T-helper 1 cell (primary cell): ENCODE results near the gene GPR158.

Experiments used
- DNase-seq, 5 donors: peaks; one replicate each; pipeline ENCODE4 v3.0.0-alpha.2; 2012 to 2020

Gene GPR158

GRCh38 chr10:25405871-25406270 is 231.1 kb downstream of the GPR158 start:
- no peak for DNase-seq

DNA sequence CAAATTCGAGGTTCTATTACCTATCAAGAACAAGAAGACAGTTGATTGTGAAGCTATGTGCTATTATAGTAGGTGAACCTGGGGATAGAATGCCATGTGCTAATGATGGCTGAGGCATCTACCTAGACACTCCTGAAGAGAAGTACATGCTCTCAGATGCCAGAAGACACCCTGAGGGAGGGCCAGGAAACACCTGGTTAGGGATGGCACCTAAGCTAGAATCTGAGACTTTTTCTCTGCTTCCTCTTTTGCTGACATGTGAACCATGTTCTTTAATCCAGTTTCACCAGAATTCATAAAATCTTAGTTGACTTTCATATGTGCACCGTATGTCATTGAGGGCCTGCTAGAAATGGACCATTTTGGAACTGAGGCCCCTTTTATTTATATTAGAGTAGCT is 242.8 kb downstream of the GPR158 start:
- no peak for DNase-seq

DNA sequence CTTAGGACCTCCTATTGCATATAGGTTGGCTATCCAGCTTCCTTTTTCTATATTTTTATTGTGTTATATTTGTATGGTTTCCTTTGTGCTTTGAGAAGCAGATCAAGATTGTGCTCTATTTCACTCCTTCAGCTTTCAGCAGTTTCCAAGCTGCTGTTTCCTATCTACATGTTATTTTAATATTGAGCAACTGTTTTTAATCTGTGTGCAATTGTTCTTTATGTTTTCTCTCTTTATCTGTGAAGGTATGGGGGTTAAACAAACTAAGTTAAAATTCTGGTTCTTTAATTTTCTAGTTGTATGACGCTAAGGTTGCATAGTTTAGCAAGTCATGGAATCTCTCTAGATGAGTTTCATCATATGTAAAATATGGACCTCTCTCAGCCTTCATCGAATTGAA is 251.0 kb downstream of the GPR158 start:
- no peak for DNase-seq

DNA sequence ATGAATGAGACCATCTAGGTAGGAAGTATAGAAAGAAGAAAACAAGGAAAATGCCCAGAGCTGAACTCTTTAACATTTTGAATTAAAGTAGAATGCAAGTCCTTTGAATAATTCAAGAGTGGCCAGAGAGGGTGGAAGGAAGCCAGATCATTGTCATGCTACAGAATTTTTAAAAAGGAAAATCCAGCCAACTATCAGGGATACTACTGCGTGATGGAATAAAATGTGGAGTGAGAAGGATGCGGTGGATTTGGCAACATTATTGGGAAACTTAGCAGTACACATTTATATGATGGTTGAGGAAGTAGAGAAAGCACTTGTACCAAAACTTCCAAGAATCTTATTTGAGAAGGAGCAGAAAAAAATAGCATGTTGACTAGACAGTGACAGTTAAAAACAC is 261.6 kb downstream of the GPR158 start:
- no peak for DNase-seq

DNA sequence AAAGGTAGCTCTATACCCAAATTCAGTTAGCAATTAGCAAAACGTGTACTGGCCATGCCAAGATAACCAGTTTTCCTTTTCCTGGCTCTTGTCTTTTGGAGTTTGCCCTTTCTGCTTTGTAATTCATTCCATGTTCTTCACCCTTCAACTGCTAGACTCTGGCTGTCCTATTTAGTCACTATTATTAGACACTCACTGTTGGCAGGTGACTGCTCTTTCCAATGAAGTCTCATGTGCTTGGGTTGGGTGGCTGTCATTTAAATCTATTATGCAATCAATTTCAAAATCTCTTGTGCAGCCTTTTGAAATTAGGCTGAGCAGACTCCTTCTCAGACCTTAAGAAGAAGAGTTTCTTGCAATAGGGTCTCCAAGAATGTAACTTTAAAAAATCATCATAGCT is 266.5 kb downstream of the GPR158 start:
- DNase-seq: no peak

GRCh38 chr10:25444266-25444665 is 269.5 kb downstream of the GPR158 start:
- DNase-seq: no peak

- no peak for DNase-seq
Measured at GRCh38 chr10:25451401-25451800, 276.6 kb downstream of the GPR158 start.

DNA sequence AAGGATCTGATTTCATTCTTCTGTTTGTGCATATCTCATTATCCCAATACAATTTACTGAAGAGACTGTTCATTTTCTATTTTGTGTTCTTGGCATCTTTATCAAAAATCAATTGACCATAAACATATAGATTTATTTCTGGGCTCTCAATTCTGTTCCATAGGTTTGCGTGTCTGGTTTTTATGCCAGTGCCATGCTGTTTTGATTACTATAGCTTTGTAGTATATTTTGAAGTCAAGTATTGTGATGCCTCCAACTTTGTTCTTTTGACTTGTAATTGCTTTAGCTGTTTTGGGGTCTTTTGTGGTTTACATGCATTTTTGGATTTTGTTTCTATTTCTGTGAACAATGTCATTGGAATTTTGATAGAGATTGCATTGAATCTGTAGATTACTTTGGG is 278.8 kb downstream of the GPR158 start:
- DNase-seq: no peak

- no peak for DNase-seq
Measured at GRCh38 chr10:25455980-25456567, 281.3 kb downstream of the GPR158 start.

DNA sequence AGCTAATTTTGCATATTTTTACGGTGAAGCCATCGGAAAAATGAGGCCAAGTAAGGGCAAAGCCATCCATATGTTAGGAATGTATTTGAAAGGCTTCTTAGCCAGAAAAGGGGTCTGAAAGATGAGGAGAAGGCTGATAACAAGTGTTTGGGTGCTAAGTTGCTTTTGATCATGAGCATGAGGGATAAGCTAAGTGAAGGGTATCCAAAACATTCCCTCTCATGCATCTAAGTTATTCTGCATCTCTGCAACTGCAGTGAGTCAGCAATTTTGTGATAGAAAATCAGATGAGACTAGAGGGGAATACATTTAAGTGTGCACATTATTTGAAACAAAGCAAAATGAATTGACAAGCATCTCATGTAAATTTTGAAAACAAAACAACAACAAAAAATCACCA is 282.8 kb downstream of the GPR158 start:
- DNase-seq: no peak

- DNase-seq: no peak
Measured at GRCh38 chr10:25465582-25466372, 291.0 kb downstream of the GPR158 start.

DNA sequence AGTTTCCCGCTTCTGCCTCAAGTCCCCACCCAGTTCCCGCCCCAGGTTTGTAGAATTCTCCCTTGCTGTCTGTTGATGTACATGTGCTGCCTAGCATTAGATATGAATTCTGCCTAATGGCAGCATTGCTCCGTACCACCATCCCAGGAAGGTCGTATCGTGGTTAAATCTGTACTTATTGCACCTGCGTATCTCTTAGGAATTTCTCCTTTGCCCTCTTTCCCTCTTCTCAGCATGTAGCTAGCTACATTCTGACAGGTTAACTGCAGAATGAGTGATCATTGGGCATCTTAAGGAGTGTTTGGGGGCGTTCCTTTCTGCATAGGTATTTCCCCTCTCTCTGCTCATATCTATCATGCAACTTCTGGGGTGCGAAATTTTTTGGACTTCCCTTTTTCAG is 293.1 kb downstream of the GPR158 start:
- no peak for DNase-seq

DNA sequence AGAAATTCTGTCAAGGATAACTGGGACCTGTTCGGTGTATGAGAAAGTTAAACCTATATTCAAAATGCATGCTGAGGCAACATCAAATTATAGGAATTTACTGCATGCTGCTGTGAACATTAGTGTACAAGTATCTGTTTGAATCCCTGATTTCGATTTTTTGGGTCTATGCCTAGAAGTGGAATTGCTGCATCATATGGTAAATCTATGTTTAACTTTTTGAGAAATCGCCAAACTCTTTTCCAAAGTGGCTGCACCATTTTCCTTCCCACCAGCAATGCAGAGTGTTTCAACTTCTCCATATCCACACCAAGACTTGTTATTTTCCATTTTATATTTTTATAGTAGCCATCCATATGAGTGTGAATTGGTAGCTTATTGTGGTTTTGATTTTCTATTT is 306.7 kb downstream of the GPR158 start:
- DNase-seq: no peak

- no peak for DNase-seq
Measured at GRCh38 chr10:25483999-25484398, 309.2 kb downstream of the GPR158 start.

GRCh38 chr10:25487266-25487665 is 312.5 kb downstream of the GPR158 start:
- DNase-seq: no peak

DNA sequence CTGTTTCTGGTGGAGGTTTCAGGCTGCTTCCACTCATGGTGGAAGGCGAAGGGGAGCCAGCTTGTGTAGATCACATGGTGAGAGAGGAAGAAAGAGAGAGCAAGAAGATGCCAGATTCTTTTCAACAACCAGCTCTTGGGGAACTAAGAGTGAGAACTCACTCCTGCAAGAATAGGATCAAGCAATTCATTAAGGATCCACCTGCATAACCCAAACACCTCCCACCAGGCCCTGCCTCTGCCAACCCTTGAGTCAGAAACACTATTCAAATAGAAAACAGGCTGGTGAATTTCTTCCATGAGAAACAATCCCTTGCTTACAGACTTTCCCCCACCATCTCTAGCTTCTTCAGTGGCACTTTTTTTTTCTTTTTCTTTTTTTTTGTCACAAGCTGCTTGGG is 317.2 kb downstream of the GPR158 start:
- no peak for DNase-seq

- DNase-seq: no peak
Measured at GRCh38 chr10:25492680-25493079, 317.9 kb downstream of the GPR158 start.

DNA sequence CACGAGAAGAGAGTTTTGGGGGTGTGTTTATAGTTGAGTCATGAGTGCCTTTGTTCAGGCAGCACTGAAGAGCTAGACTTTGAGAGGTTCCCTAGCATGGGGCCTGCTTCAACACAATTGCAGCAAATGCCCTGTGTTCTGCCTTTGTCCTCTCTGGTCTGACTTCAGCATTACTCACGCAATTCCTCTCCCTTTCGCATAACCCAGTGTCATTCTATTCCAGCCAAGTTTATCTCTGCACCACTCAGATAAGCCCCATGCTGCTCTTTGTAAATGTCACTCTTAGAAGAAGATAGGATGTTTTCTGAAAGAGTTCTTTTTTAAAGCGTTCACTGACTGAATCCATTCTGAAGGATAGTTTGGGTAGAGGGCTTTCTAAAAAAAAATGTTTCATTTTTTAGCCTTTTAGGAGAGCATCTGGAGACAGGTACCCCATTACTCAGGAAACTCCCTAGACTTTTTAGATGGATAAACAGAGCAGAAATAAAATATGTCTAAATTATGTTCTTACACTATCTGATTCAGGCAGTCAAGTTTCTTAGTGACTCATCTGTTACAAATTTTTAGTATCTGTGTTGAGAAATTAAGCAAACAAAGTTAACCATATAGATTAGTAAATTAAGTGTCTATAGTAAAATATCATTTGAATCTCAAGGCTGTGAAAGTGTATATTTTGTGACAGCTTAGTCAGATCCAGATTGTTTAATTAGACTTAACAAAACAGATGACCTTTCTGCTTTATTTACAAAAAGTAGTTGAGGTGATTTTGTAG is 318.5 kb downstream of the GPR158 start:
- no peak for DNase-seq

- DNase-seq: no peak
Measured at GRCh38 chr10:25497246-25497645, 322.4 kb downstream of the GPR158 start.

DNA sequence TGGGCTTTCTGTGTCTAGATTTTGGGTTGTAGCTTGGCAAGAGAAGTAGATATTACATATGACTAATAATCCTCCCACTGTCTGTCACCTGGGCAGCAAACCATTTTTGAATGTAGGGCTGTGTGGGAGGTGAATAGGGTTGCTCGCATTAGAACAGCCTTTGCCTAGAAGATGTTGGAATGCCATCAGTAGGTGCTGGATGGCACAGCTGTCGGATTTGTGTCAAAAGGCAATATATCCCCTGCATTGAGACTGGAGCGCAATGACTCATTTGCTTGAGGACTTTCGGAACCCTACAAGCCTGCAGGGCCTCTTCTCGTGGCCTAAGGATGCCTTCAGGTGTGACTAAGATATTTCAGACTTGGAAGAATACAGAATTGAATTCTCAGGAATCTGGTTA is 323.8 kb downstream of the GPR158 start:
- no peak for DNase-seq

DNA sequence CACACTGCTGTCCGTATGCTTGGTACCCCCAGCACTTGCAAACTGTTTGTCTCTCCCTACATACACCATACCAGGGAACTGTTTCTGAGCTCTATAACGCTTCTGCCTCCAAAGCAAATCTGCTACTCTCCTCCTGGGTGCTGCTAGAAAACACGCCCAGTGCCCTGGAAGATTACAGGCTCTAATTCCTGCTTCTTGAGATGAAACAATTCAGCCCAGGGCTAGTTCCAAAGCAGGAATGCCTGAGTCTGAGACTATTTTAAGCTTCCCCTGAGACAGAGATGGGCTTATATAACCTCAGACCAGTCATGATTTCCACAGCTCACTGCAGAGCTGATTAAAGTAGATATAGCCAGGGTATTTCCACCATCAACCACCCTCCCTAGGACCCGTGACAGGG is 327.1 kb downstream of the GPR158 start:
- DNase-seq: no peak

DNA sequence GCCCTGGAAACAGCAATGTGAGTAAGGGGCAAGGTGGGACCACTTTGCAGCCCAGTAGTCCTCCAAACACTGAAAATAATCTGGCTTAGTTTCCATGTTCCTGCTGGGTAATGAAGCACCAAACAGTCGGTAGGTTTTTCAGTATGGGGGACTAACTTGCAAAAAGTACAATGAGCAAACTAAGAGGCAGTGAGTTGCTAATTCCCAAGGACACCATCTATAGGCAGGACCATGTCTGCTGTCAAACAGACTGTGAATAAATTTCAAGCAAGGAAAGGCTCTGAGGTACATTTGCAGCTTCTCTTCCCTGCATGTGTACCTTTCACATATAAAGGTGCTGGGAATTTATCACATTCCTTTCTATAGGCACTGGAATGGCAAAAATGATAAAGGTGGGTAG is 327.7 kb downstream of the GPR158 start:
- no peak for DNase-seq

DNA sequence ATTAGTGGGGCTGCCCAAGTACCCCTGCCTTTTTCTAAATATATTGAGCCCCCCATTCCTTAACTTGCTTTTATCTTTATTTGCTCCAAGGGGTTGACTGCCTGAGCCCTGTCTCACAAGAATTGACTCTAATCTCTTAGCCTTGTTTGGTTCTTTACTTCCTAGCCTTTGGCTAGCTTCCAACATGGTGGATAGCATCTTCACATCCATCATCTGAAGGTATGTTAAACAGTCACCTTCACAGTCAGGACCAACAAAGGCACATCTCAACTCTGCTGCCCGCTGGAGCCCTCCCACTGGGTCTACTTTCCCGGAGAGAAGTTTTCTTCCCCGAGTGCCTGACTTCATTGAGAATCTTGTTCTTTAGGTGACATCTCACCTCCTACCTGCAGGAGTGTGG is 329.5 kb downstream of the GPR158 start:
- no peak for DNase-seq

DNA sequence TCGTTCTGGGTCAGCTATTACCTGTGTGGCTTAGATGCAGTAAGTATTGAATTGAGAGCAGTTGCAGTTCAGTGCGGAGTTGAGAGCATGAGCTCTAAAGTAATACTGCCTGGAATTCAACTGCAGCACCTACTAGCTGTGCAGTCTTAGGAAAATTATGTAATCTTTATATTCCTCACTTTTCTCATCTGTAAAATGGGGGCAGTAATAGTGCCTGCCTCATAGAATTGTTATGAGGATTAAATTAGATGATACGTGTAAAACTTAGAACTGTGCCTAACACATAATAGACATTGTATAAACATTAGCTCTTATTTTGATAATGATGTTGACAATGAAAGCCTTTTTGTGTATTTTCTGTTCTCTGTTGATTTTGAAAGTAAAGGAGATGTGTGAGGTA is 330.0 kb downstream of the GPR158 start:
- no peak for DNase-seq
